OCI-LY1 (cell line): ENCODE measurements around the gene CENPX.

Experiments
- CTCF ChIP-seq: fragments of 200-600 bp; sonication (generic), shearing (Covaris generic); IDR thresholded peaks from 2 replicates; pipeline ENCODE4 v1.5.1; 2017; ENCODE audit warnings: mild to moderate bottlenecking, antibody characterized with exemption, low read length, moderate library complexity, mixed read lengths
- EZH2 ChIP-seq: fragments of 200-600 bp; sonication (generic), shearing (Covaris generic); IDR thresholded peaks from 2 replicates; pipeline ENCODE4 v1.8.0; 2017; ENCODE audit warnings: borderline replicate concordance, mixed run types, mild to moderate bottlenecking, antibody characterized with exemption, low read length, moderate library complexity, mixed read lengths

GRCh38 chr17:82016061-82016874 is 6.4 kb downstream of the CENPX start:
- no peak for TF ChIP-seq EZH2
- TF ChIP-seq CTCF: no peak
